T47D (cell line): ENCODE results near the gene RAB3B.
"Not testable (repeated sequence)": the region's sequence is repeated elsewhere in the genome, so short reads cannot be mapped to it uniquely, and the experiment has no call there.

ENCODE experiments used
- DNase-seq, 2 experiments: peaks; one replicate each; pipeline versions ENCODE4 v3.0.0 to v3.0.0-alpha.2; 2011 to 2012; ENCODE audit warnings: low read depth in 1 of 2, low spot score in 1 of 2
- JUND ChIP-seq: IDR thresholded peaks from 2 replicates; pipeline ENCODE4 v1.6.1; 2012; ENCODE audit warnings: low read depth
- in situ Hi-C: cut with HindIII; loops from 2 replicates; pipeline ENCODE4 v1.10.0; 2016; ENCODE audit warnings: low sequenced_read_pairs, low pct_unique_long_range_greater_than_20kb

The RAB3B gene

DNA sequence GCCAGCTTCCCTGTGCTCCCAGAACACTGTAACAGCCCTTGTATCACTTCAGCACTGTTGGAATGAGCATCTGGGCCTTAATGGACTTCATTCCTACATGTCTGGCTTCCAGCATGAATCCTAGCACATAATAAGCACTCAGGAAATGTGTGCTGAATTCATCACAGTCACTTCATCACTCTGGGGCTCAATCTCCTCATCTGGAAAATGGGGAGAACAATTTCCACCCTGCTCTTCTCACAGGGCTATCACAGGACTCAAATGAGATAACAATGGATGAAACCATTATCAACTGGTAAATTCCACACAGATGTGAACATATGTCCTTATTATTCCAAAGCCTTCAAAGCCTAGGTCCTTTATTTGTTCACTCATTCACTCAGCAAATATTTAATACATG, 12.4 kb downstream of the RAB3B start:
- in situ Hi-C loops, result no loop called here
- TF ChIP-seq JUND, result no peak
- DNase-seq, result no peak

DNA sequence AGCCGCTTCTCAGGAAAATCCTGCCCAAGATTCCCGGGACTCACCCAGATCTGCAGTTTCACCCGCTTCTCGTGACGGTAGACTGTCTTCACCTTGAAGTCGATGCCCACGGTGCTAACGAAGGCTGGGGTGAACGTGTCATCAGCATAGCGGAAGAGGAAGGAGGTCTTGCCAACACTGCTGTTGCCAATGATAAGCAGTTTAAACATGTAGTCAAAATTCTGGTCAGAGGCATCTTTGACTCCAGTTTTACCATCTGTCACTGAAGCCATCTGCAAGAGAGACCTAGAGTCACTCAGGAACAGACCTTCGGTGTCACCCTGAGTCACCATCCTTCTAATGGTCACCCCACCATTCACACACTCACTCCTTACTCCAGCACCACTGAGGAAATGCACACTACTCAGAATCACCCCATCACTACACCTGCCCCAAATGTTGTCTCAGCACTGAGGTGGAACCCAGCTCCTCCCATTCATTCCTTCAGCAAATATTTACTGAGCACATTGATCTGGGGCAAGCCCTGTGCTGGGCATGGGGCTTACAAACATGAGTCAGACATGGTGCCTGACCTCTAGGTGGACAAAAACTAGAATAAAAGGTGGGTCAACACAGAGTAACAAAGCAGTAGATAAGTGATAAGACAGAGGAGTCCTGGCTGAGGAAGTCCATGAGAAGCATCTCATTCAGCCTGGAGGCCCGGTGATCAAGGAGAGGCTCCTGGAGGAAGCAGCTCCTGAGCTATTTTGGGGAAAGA, 13.5 kb downstream of the RAB3B start:
- no peak for TF ChIP-seq JUND
- no peak for DNase-seq
- in situ Hi-C loops, result no loop called here

DNA sequence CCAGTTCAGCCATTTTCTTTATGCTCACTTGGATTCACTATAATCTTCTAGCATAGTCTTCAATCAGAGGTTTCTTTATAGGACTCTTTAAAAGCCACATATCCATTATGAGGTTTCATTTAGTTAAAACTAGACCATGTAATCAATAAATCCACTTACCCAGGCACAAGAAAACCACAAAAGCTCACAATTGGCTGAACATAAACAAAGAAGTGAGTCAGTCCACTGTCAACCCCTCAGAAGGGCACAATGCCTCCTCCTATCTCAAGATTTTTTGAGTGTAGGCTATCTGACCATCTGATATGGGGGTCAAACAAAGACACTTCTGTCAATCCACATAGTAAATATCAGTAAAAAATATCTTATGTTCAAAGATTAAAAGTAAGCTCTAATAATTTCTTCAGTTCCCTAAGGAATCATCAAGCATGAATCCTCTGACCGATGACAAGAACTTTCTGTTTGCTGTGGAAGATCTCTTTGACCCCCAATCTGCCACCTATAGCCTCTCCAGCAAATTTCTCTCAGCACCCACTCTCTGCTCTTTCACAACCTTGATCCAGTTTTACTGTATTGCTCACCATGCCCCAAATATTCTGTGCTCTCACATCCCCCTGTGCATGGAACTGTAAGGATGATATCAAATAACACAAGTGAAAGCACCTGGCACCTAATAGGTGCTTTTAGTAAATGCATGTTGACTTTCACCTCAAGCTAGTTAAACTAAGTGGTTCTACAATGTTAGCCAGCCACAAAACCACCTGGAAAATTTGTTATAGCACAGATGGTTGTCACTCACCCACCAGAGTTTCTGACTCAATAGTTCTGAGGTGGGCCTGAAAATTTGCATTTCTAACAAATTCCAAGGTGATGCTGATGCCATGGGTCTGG, 16.7 kb downstream of the RAB3B start:
- no peak for DNase-seq
- in situ Hi-C loops, result no loop called here
- TF ChIP-seq JUND, result no peak

DNA sequence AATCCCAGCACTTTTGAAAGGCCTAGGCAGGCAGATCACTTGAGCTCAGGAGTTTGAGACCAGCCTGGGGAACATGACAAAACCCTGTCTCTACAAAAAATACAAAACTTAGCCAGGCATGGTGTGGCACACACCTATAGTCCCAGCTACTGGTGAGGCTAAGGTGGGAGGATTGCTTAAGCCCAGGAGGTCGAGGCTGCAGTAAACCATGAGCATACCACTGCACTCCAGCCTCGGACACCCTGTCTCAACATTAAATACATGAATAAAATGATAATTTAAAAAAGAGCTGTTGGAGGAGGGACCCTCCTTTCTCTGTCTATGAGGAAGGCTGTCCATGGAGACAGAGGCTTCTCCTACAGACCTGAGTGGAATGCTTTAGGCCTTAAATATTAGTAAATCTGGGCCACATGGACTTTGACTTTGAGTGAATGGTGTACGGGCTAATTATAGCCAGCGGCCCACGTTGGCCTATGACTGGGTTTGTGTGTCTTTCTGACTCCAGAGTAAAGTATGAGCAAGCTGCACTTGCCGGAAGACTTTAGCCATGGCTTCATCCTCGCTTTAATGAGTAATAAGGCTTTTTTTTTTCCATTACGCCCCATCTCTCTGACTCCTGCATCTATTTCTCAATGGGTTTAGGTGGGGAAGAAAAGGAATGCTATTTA, 21.3 kb downstream of the RAB3B start:
- TF ChIP-seq JUND, result no peak
- DNase-seq, result no peak
- in situ Hi-C loops, result no loop called here

DNA sequence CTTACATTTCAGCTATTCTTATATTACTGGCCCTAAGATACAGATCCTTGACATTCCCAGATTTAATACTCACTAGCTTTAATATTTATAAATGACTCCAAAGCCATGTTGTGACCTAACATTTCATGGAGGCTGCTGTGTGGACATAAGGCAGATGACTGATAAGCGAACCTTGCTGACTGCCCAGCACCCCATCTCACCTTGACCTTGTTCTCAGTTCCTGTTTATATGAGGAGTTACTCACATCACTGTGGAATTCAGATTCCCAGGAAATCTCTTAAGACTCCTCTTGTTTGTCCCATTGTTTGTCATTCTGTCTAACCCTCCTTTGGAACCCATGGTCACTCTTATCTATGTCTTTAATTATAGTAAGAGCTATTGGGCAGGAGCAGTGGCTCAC, 21.9 kb downstream of the RAB3B start:
- in situ Hi-C loops, result no loop called here
- TF ChIP-seq JUND, result no peak
- DNase-seq, result no peak

DNA sequence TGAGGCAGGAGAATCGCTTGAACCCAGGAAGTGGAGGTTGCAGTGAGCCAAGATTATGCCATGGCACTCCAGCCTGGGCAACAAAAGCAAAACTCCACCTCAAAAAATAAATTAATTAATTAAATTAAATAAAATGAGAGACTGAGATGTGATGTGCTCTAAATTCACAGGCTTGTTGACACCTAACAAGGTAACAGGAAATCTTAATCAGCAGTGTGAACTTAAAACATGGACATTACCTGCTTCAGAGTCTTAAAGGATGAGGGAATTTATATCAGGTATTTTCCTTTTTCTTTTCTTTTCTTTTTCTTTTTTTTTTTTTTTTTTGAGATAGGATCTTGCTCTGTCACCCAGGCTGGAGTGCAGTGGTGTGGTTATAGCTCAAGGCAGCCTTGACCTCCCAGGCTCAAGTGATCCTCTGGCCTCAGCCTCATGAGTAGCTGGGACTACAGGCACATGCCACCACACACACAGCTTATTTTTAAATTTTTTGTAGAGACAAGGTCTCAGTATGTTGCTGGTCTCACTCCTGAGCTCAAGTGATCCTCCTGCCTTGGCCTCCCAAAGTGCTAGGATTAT, 23.2 kb downstream of the RAB3B start:
- DNase-seq, in situ Hi-C loops: not testable (repeated sequence)

DNA sequence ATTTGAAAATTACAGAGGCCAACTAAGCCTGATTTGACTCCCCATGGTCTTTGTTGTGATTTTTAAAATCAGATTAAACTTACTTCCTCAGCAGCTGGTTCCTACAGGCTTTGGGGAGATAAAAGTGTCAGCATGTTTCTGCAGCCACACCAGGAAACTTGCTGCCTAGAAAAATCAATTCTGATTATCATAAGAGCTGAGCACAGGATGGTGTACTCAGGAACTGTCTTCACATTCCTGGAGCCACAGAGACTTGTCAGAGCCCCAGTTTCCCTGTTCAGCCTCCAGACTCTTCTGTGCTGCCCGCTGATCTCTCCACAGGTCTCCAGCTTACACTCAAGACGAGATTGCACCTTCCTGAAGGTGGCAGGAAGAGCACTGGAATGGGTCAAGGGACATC, 23.9 kb downstream of the RAB3B start:
- in situ Hi-C loops, result no loop called here
- DNase-seq, result no peak
- no peak for TF ChIP-seq JUND

DNA sequence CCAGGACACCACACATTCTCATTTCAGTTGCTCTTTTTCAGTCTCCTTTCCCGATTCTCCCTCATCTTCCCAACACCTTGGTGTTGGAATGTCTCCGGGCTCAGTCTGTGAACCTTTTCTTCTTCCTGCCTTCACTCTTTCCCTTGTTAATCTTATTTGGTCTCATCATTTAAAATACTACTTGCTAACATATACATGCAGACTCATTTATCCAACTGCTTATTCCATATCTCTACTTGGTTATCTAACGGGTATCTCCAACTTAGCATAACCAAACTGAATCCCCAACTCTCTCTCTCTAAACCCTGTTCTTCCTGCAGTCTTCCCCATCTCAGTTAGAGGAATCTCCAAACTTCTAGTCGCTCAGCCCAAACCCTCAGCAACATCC, 26.2 kb downstream of the RAB3B start:
- DNase-seq, result no peak
- in situ Hi-C loops, result no loop called here
- TF ChIP-seq JUND, result no peak

DNA sequence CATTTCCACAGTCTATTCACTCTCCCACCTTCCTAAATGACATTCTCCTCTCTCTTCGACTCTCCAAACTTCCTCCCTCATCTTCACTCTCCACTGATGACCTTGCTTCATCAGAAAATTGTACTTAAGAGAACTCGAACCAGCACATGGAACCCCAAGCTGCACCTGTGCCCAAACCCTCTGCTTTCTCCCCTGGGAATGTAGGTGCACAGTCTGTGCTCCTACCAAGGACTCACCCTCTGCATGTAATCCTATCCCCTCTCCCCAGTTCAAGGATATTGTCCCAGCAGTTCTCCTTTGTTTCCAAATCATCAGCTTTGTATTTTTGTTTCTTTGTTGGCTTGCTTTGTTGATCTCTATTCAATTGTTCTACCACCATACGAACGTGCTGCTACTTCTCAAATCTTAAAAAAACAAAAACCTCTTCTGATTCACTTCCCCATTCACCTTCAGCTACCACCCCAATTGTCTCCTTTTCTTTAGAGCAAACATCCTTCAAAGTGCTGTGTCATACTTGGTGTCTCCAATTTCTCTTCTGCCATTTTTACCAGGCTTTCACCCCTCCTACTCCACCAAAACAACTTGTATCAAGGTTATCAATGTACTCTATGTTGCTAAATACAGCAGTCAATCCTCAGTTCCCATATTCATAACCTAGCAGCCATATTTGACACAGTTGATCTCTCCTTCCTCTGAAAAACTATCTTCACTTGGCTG, 26.8 kb downstream of the RAB3B start:
- DNase-seq, result no peak
- in situ Hi-C loops, result no loop called here
- no peak for TF ChIP-seq JUND

DNA sequence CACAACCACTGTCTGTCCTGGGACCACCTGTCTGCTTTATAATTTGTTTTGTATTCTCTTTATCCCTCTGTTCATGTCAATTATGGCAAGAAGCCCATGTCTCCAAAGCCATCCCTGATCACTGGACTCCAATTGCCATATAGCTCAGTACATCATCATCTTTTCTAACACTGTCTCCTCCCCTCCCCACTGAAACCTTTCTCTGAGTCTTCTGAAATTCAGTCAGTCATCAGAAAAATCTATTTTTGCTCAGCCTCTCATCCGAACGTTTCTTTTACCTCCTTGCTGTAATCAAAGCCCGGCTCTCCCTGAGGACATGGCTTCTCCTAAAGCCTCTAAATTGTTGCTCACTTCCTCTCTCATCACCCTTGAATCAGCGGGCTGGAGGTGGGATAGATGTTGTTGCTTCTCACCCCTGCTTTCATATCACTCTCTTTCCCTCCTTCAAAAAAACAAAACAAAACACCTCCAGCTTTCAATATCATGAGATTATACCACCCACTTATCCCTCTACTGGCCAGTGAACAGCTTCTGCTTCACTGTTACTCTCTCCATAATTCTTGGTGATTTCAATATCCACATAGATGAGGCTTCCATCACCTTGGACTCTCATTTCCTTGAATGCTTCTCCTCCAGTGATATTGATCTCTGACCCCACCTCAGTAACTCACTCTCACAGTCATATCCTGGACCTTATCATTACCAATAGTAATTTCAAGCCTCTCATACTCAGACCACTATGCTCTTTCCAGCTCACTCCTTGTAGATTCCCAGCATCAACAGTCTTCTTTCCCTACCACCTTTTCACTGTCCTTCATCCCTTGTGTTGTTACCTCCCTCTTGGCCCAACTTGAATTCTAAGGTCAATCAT, 27.8 kb downstream of the RAB3B start:
- in situ Hi-C loops, result no loop called here
- TF ChIP-seq JUND, result no peak
- DNase-seq, result no peak

DNA sequence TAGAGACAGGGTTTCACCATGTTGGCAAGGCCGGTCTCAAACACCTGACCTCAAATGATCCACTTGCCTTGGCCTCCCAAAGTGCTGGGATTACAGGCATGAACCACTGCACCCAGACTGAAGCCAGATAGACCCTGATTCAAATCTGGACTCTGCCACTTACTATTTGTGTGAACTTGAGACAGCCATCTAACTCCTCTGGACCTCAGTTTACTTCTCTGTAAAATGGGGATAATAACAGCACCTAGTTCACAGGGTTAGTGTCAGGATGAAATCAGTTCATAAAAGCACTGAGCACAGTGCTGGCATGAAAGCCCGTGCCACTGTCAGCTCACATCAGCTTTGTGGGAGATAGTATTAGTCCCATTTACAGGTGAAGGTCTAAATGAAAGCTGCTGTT, 28.5 kb downstream of the RAB3B start:
- no peak for DNase-seq
- in situ Hi-C loops, result no loop called here

More for the DNA sequence above, 28.5 kb downstream of the RAB3B start:
- TF ChIP-seq JUND, result no peak
